ENCODE measurements around the gene CFH.
A peak's percentile ranks its signal among the peaks of the same experiment; 100 is the strongest.

Gene CFH

DNA sequence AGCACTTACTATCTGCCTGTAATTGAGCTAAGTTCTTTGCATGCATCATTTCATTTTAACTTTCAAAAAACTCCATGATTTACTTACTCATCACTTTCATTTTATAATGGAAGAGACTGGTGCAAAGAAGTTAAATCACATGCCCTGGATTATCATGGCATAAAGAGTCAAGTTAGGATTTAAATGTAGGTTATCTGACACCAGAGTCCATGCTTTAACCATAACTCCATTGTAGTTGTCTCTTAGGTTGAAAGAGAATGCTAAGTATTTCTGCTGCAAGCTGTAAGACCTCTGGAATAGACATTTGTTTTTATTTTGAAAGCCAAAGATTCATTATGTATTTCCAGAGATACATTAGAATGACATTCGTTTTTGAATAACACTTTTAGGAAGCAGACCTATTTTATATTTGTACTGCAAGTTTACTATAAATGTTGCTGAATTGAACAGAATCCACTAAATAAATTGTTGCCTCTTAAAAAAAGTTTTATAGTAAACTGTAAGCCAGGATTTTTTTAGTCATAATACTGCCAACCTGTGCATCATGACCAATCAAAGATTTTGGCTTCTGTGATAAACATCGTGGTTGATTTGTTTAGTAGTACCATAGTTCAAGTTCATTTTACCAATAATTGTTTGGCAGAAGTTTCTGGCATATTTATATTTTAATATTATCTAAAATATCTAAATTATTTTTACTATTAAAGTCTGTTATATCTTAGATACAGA lies 26.1 kb downstream of the CFH start:
- DNase-seq (ENCODE audit: low read depth): peak; percentile 54
- TF ChIP-seq, protein P1, sequence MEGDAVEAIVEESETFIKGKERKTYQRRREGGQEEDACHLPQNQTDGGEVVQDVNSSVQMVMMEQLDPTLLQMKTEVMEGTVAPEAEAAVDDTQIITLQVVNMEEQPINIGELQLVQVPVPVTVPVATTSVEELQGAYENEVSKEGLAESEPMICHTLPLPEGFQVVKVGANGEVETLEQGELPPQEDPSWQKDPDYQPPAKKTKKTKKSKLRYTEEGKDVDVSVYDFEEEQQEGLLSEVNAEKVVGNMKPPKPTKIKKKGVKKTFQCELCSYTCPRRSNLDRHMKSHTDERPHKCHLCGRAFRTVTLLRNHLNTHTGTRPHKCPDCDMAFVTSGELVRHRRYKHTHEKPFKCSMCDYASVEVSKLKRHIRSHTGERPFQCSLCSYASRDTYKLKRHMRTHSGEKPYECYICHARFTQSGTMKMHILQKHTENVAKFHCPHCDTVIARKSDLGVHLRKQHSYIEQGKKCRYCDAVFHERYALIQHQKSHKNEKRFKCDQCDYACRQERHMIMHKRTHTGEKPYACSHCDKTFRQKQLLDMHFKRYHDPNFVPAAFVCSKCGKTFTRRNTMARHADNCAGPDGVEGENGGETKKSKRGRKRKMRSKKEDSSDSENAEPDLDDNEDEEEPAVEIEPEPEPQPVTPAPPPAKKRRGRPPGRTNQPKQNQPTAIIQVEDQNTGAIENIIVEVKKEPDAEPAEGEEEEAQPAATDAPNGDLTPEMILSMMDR (conservative IDR thresholded peaks at IDR 0.05; ENCODE audit: low read depth, low read length): no peak

DNA sequence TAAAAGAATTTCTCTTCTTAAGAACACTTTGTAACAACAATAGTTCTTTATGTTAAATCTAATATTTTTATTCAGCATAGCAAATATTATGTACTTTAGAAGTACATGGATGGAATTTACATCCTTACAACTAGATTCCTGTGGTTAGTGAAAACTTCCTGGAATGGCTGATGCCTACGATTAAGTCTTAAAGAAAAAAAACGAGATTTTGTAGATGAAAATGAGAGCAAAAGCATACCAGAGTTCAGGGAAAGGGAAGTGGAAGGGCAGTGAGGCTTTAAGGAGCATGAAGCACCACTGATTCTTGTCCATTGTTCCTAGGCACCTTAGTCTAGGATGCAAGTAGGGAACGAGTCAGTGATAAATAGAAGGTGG lies 26.7 kb downstream of the CFH start:
- TF ChIP-seq, protein P1 (conservative IDR thresholded peaks at IDR 0.05; ENCODE audit: low read depth, low read length): no peak
- no peak overlapping the region for H3K4me3 ChIP-seq (ENCODE audit: low read depth, low read length)
- DNase-seq (ENCODE audit: low read depth): peak; percentile 93

More for the DNA sequence above, 26.1 kb downstream of the CFH start:
- no peak overlapping the region for H3K4me3 ChIP-seq (ENCODE audit: low read depth, low read length)

DNA sequence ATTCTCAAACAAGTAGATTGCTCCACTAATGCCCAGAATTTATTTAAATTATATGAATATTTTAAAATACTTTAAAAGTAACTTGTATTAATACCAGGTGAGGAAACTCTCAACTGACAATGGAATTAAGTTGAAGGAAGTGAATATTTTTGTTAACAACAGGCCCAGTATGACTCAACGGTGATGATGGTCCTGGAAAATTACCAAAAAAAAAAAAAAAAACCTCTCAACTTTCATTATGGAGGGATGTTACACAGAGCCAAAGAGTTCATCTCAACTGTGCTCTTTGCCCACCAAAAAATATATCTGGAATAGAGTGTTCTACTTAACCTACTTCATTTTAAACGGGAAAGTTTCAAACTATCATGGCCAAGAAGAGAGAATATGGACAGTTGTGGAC lies 28.3 kb downstream of the CFH start:
- peak; percentile 73 for DNase-seq (ENCODE audit: low read depth)
- H3K4me3 ChIP-seq (ENCODE audit: low read depth, low read length): no peak overlapping the region
- TF ChIP-seq, protein P1 (conservative IDR thresholded peaks at IDR 0.05; ENCODE audit: low read depth, low read length): no peak

DNA sequence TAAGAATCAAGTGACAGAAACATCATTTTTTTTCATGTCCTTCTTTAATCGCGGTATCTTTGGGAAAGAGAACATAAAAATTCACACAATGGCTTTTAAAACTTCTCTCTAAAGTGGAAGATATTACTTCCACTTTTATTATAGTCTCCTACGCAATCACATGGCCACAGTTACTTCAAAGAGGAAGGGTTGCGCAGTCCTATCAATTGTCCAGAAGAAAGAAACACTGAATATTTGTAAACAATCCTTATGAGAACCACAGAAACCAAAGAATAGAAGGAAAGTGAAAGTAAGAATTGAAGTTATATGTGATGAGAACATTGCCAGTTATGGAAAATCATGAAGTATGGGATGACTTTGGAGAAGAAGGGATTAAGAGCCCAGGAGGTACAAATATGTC lies 32.6 kb downstream of the CFH start:
- DNase-seq (ENCODE audit: low read depth): peak; percentile 28
- H3K4me3 ChIP-seq (ENCODE audit: low read depth, low read length): no peak overlapping the region
- TF ChIP-seq, protein P1 (conservative IDR thresholded peaks at IDR 0.05; ENCODE audit: low read depth, low read length): no peak

- H3K4me3 ChIP-seq (ENCODE audit: low read depth, low read length): no peak overlapping the region
- TF ChIP-seq, protein P1 (conservative IDR thresholded peaks at IDR 0.05; ENCODE audit: low read depth, low read length): no peak
- peak; percentile 50 for DNase-seq (ENCODE audit: low read depth)
These were observed 33.7 kb downstream of the CFH start for GRCh38 chr1:196685506-196685905.

DNA sequence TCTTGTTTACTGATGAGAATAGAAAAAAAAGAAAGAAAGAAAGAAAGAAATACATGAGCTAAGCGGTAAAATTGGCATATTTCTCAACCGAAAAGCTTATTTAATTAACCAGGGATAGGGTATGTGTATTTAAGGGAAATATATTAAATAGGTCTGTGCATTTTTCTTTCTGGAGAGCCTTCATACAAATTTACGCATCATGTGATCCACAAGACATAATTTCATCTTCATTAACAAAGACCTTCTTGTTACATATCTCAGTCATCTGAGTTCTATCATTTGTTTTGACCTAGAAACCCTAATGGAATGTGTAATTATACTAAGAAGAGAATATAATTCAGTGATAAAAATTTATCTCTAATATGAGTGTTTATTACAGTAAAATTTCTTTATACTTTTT lies 37.2 kb downstream of the CFH start:
- DNase-seq (ENCODE audit: low read depth): no peak
- TF ChIP-seq, protein P1 (conservative IDR thresholded peaks at IDR 0.05; ENCODE audit: low read depth, low read length): no peak
- H3K4me3 ChIP-seq (ENCODE audit: low read depth, low read length): no peak overlapping the region

GRCh38 chr1:196690582-196690981 lies 38.7 kb downstream of the CFH start:
- no peak for DNase-seq (ENCODE audit: low read depth)
- TF ChIP-seq, protein P1 (conservative IDR thresholded peaks at IDR 0.05; ENCODE audit: low read depth, low read length): no peak
- no peak overlapping the region for H3K4me3 ChIP-seq (ENCODE audit: low read depth, low read length)

All from choroid plexus epithelial cell (primary cell).